MM.1S (cell line): ENCODE data around the gene TSHZ3.

ENCODE experiments used
- EZH2 ChIP-seq: fragments of 300-600 bp; sonication (generic); optimal IDR thresholded peaks from 2 replicates; pipeline ENCODE3; 2017; ENCODE audit warnings: low read depth, mild to moderate bottlenecking, antibody characterized with exemption, low read length, mixed read lengths
- TF ChIP-seq, protein P1 (sequence below): fragments of 300-600 bp; sonication (generic); IDR thresholded peaks from 2 replicates; pipeline ENCODE4 v1.5.1; 2016; ENCODE audit warnings: antibody characterized with exemption, low read length, mixed read lengths

DNA sequence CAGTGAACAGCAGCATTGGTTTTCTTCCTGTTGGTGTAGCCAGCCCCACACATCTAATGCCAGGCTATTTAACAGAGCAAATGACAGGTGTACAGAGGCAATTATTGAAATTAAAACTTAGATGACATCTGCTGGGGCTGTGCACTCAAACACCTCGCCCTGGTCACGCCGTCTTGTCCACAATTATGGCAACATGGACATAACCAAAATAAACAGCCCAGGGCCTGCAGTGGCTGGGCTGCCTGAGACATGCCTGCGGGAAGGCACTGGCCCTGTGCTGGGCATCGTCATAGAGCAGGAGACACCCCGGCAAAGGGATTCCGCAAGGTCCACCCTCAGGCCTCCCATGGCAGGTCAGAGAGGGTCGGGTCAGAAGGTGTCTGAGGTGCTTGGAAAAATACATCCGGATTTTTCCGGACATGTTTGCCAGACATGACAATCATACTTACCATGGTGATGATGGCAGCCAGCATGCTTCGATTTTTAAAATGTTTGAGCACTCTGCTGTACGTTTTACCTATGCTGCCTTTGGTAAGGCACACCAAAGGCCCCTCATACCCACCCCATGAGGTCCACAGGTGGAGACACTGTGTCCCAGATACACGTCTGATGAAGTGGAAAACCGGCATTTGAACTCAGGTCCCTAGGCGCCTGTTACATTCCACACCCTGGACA is 47.8 kb downstream of the TSHZ3 start:
- TF ChIP-seq, protein P1, sequence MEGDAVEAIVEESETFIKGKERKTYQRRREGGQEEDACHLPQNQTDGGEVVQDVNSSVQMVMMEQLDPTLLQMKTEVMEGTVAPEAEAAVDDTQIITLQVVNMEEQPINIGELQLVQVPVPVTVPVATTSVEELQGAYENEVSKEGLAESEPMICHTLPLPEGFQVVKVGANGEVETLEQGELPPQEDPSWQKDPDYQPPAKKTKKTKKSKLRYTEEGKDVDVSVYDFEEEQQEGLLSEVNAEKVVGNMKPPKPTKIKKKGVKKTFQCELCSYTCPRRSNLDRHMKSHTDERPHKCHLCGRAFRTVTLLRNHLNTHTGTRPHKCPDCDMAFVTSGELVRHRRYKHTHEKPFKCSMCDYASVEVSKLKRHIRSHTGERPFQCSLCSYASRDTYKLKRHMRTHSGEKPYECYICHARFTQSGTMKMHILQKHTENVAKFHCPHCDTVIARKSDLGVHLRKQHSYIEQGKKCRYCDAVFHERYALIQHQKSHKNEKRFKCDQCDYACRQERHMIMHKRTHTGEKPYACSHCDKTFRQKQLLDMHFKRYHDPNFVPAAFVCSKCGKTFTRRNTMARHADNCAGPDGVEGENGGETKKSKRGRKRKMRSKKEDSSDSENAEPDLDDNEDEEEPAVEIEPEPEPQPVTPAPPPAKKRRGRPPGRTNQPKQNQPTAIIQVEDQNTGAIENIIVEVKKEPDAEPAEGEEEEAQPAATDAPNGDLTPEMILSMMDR = no peak
- TF ChIP-seq EZH2 = no peak
